SKM-1 treated with dmso at 0.1 percent for 144 hours (cell line): Measurements from ENCODE around the gene CBX1.

Experiments
- DNase-seq: peaks from one replicate; lab custom pipeline; 2025; ENCODE audit not compliant: unreplicated experiment; lab: John Stamatoyannopoulos, UW

Gene CBX1

DNA sequence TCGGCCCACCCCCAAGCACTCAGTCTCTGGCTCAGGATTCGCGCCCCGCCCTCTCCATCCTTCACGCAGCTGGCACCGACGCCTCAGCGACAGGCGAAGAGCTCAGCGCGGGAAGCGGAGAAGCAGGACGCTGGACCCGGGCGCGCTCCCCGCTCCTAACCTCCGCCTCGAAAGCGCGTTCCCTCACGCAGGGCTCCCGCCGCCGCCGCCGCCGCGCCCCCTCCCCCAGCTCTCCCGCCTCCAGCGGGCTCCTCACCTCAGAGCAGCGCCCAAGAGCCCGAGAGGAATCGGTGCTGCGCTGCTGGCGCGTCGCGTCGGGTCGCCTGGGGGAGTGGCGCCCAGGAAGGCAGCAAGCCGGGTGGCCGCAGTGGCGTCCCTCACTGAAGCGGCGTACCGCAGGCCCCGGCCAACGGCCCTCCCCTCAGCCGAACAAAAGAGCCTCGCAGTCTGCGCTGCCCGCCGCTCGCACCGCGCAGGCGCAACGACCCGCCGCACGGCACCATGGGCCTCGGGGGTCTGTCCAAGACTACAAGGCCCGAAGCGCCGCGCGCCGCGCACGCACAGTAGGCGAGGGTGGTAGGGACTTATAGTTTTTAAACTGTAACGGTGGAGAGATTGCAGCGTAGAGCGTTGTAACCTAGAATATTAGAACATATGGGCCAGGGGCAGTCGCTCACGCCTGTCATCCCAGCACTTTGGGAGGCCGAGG is at the start of gene CBX1:
Gene CBX1, minus strand, starts transcription at position 467 of the 709 bp plus-strand sequence. CDS start 24,474 bp downstream, outside the sequence.
- peak; percentile 86 for DNase-seq

- DNase-seq = no peak
These were observed 49.3 kb upstream of the CBX1 start for GRCh38 chr17:48150597-48151001.

- no peak for DNase-seq
These were observed 48.6 kb upstream of the CBX1 start for GRCh38 chr17:48149787-48150463.

GRCh38 chr17:48148854-48149786 is 47.8 kb upstream of the CBX1 start:
- DNase-seq = no peak

- DNase-seq = no peak
These were observed 46.9 kb upstream of the CBX1 start for GRCh38 chr17:48148029-48148770.

DNA sequence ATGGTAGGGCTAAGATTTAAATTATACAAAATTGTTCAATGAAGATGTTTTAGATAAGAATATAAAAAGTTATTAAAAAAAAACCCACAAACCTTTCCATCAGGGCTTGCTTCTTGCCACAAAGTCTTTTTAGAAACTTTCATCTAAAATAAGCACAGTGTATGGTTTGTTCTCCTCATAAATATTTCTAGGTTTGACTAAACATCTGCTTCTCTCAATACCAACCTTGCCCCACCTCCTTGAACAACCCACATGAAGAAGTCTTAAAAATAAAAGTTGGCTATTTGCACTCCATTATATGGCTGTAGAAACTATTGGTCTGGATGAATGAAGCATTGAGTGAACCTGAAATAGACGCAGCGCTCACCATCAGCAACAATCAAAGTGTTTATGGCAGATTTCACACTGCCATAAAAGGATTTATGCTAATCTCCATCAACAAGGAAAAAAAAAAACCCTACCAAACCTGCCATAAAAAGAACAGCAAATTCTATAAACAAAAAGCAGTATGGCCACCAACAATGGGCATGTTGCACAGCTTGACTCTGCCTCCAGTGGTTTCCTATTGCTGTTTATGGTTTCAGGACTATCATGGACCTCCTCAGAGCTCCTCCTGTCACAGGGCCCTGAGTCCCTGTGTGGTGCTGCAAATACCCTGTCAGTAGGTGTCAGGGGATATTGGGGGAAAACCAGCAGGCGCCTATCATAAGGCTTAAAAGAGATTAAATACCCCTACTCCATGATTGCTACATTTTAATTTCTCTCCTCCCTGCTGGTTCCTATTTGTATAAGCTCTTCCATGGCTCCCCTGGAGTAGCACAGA is 43.9 kb upstream of the CBX1 start:
- no peak for DNase-seq

DNA sequence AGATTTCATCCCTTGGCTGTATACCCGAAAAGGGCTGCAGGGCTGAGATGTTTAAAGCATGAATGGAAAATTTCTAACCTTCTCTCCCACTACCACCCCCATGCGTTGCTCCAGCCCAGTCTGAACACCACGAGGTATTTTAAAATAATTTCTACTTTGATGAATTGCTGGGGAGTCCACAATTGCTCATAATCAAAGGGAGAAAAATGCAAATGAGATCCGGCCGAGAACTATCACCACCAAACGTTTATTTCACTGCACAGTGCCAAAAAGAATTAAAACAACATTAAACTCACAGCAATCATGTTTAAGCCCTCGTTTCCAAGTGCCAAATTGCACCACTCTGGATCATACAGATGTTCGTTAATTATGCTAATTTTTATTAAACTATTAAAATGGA is 43.0 kb upstream of the CBX1 start:
- no peak for DNase-seq

DNA sequence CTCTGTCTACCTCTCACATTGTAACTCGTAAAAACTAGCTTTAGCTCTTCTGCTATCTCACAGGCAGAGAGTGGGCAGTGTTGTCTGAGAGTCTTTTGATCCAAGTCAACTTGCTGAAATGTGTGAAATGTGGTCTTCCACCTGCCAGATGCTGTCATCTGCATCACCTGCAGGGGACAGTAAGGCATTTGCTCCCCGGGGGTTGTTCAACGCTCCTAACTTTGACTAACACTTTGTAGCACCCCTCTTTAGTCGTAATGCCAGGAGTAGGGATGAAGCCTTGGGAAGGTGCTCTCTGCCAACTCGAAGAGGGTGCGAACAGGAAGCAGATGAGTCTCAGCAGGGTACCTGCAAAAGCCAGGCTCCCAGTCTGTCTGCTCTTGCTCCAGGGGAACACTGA is 42.4 kb upstream of the CBX1 start:
- no peak for DNase-seq

GRCh38 chr17:48139944-48140343 is 38.7 kb upstream of the CBX1 start:
- DNase-seq = peak; percentile 74

DNA sequence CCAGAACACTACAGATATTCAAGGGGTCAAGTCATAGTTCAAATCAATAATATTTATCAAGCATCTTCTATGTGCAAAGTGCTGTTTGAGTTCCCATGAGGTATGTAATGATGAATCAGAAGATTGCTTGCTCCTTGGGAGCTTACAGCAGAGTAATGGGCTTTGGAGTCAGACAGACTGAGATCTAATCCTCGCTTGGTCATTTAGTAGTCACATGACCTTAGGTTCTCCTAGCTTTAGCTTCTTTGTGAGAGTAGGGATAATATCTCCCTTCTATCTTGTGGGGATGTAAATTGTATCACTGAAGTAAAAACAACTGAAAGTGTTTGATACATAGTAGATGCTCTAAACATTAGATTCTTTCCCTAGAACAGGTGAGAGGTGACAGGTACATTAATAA is 36.4 kb upstream of the CBX1 start:
- DNase-seq = no peak

DNA sequence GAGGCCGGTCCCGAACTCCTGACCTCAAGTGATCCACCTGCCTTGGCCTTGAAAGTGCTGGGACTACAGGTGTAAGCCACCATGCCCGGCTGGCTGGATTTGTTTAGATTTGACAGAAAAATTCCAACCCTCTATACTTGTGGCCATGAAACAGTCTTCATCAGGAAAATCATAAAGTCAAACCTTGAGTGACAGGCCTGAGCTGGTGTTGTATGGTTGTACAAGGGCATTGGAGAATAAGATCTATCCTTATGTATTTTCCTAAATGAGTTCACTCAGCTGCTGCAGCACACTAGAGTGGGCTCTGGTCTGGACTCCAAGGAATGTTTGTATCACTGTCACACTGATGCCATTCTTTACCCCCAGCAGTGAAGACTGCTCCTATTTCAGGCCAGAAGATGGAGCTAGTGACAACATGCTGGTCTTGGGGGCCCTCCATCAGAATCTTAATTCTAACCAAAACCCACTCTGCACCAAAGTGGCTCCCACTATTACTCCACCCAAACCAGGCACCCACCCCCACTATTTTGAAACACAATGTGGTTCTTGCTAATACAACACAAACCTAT is 33.7 kb upstream of the CBX1 start:
- DNase-seq = no peak

- DNase-seq = no peak
These were observed 31.1 kb upstream of the CBX1 start for GRCh38 chr17:48132385-48132784.

GRCh38 chr17:48131216-48131824 is 30.0 kb upstream of the CBX1 start:
- peak; percentile 66 for DNase-seq

GRCh38 chr17:48129981-48130380 is 28.7 kb upstream of the CBX1 start:
- DNase-seq = no peak

DNA sequence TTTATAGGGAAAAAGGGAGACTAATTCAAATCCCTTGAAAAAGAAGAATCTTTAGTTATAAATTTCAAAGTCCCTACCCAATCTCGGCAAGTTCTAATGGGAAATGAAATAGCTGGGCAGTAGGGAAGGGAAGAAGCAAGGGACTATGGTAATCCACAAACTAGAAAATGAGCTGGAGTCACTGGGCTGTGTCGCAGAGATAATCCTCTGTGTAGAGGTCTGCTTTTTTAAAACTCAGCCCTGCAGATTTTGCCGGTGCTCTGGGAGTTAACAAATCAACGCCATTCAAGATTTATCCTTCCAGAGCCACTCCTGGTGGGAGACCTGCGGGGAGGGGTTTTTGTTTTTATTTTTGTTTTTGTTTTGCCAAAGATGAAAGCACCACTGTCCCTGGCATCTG is 27.1 kb upstream of the CBX1 start:
- no peak for DNase-seq

- DNase-seq = no peak
These were observed 26.2 kb upstream of the CBX1 start for GRCh38 chr17:48127371-48128051.

DNA sequence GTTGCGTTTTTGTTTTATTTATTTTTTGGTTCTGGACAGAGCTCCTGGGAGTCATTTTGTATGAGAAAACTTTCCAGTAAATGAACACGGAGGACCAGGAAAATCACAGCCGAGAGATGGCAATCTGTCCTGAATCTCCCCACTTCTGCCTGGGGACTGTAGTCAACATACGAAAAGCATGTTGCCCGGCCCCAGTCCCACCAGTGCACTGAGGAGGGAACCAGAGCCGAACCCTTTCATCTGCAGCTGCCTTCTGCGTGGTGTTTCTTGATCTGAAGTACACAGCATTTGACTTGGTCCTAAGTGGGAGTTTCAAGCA is 25.2 kb upstream of the CBX1 start:
- DNase-seq = no peak

DNA sequence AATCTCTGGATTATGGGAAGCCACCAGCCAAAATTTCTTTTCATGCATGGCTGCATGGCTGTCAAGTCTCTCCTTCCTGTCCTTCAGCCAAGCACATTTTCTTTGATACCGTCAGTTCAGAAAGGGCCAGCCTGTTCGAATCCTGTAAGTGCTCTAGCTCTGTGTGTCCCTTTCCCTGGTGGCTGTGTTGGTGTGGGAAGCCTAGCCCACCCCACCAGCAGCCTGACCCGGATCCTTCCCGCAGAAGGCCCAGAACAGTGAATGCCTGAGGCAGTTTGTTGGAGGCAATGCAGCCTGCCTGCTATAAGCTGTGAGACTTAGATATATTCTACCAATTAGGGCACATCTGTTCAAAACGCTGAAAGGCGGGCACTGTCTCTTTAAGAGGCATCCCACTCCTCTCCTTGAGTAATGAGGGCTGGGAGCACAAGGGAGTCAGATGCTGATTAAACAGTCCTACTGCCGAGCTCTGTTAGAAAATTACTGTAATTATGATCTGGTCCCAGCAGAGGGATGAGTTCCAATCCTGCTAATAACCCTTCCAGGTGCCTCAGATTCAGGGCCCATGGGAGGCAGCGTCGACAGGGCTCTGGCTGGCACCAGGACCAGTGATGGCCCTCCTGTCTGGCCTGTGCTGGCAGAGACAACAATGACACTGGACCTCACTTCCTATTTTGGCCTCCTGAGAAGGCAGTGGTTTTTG is 24.7 kb upstream of the CBX1 start:
- no peak for DNase-seq
